ENCODE results near the gene CFAP20DC.
"Not testable (repeated sequence)": the region's sequence is repeated elsewhere in the genome, so short reads cannot be mapped to it uniquely, and the experiment has no call there.

The CFAP20DC gene

DNA sequence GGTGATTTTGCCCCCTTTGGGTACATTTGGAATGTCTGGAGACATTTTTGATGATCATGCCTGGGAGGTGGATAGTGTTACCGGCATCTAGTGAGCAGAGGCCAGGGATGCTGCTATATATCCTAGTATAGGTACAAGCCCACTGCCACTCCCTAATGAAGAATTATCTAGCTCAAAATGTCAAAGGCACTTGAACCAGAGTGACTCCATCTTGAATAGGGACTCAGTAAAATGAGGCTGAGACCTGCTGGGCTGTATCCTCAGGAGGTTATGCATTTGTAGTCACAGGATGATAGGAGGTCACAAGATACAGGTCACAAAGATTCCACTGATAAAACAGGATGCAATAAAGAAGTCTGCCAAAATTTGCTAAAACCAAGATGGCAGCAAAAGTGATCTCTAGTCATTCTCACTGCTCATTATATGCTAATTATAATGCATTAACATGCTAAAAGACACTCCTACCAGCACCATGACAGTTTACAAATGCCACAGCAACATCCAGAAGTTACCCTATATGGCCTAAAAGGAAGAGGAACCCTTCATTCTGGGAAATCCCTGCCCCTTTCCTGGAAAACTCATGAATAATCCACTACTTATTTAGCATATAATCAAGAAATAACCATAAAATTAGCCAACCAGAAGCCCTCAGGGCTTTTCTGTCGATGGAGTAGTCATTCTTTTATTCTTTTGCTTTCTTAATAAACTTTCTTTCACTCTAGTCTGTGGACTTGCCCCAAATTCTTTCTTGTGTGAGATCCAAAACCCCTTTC, 343.2 kb downstream of the CFAP20DC start:
- H3K79me2 ChIP-seq (ENCODE audit: insufficient read depth, low read depth), result no peaks in the 10 kb centered on the region
- no peaks in the 10 kb centered on the region for H3K36me3 ChIP-seq (ENCODE audit: insufficient read depth)
- TF ChIP-seq, protein P1, sequence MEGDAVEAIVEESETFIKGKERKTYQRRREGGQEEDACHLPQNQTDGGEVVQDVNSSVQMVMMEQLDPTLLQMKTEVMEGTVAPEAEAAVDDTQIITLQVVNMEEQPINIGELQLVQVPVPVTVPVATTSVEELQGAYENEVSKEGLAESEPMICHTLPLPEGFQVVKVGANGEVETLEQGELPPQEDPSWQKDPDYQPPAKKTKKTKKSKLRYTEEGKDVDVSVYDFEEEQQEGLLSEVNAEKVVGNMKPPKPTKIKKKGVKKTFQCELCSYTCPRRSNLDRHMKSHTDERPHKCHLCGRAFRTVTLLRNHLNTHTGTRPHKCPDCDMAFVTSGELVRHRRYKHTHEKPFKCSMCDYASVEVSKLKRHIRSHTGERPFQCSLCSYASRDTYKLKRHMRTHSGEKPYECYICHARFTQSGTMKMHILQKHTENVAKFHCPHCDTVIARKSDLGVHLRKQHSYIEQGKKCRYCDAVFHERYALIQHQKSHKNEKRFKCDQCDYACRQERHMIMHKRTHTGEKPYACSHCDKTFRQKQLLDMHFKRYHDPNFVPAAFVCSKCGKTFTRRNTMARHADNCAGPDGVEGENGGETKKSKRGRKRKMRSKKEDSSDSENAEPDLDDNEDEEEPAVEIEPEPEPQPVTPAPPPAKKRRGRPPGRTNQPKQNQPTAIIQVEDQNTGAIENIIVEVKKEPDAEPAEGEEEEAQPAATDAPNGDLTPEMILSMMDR (conservative IDR thresholded peaks at IDR 0.05; ENCODE audit: low read depth, low read length), result no peak
- no peak overlapping the region for H3K9ac ChIP-seq
- no peaks in the 10 kb centered on the region for H3K4me1 ChIP-seq (ENCODE audit: low read depth, poor library complexity, severe bottlenecking)
- no peak overlapping the region for H3K4me3 ChIP-seq (IDR thresholded peaks at IDR 0.05; ENCODE audit: insufficient read depth, low read depth, low read length)
- no peaks in the 10 kb centered on the region for H3K27me3 ChIP-seq (ENCODE audit: insufficient read depth, low read depth)
- H3K4me2 ChIP-seq, result no peak overlapping the region
- H2AFZ ChIP-seq (ENCODE audit: low read depth), result no peak overlapping the region
- no peak overlapping the region for H3K27ac ChIP-seq
- H4K20me1 ChIP-seq (ENCODE audit: insufficient read depth), result no peaks in the 10 kb centered on the region

DNA sequence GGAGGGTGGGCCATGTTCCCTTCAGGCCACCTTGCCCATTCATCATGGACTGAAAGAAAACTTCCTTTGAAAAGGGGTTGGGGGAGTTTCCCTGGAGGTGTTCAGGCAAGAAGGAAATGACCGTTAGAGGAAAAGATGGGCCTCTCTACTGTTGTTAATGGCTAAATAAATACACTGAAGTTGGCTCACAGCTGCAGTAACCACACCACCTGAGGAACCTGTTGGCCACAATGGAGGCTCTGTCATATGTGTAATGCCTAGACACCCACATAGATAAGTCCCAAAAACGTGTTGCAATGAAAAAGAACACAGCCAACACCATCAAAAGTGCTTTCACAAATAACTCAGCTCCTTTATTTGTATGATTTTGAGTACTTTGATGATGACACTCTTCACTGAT, 345.1 kb downstream of the CFAP20DC start:
- no peak overlapping the region for H3K4me3 ChIP-seq (IDR thresholded peaks at IDR 0.05; ENCODE audit: insufficient read depth, low read depth, low read length)

DNA sequence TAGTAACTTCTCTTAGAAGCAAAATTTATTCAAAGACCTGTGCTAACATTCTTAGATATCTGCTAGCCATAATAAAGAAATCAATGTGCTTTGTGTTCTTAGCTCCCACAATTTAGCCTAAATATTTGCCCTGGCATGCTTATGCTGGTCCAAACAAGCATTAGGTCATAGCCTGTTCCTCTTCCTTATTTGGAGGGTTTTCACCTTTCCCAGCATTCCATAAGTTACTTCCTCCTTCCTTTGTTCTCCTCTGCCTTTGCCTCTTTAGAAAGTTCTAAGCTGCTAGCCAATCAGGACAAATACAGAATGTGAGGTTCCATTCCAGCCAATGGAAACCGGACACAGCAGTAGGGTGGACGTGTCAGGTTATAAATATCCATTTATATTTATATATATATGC, 345.5 kb downstream of the CFAP20DC start:
- H3K4me1 ChIP-seq (ENCODE audit: low read depth, poor library complexity, severe bottlenecking); H3K27me3 ChIP-seq (ENCODE audit: insufficient read depth, low read depth); H3K27ac ChIP-seq; H3K4me3 ChIP-seq (IDR thresholded peaks at IDR 0.05; ENCODE audit: insufficient read depth, low read depth, low read length); H3K4me2 ChIP-seq; H2AFZ ChIP-seq (ENCODE audit: low read depth); H3K9ac ChIP-seq; H4K20me1 ChIP-seq (ENCODE audit: insufficient read depth); H3K79me2 ChIP-seq (ENCODE audit: insufficient read depth, low read depth); H3K36me3 ChIP-seq (ENCODE audit: insufficient read depth): not testable (repeated sequence)

More for the DNA sequence above, 345.1 kb downstream of the CFAP20DC start:
- H2AFZ ChIP-seq (ENCODE audit: low read depth), result no peak overlapping the region
- no peaks in the 10 kb centered on the region for H3K27me3 ChIP-seq (ENCODE audit: insufficient read depth, low read depth)
- no peak overlapping the region for H3K9ac ChIP-seq
- no peaks in the 10 kb centered on the region for H3K79me2 ChIP-seq (ENCODE audit: insufficient read depth, low read depth)
- H3K27ac ChIP-seq, result no peak overlapping the region
- H4K20me1 ChIP-seq (ENCODE audit: insufficient read depth), result no peaks in the 10 kb centered on the region
- H3K4me2 ChIP-seq, result no peak overlapping the region
- TF ChIP-seq, protein P1 (conservative IDR thresholded peaks at IDR 0.05; ENCODE audit: low read depth, low read length), result no peak
- H3K4me1 ChIP-seq (ENCODE audit: low read depth, poor library complexity, severe bottlenecking), result no peaks in the 10 kb centered on the region
- H3K36me3 ChIP-seq (ENCODE audit: insufficient read depth), result no peaks in the 10 kb centered on the region

DNA sequence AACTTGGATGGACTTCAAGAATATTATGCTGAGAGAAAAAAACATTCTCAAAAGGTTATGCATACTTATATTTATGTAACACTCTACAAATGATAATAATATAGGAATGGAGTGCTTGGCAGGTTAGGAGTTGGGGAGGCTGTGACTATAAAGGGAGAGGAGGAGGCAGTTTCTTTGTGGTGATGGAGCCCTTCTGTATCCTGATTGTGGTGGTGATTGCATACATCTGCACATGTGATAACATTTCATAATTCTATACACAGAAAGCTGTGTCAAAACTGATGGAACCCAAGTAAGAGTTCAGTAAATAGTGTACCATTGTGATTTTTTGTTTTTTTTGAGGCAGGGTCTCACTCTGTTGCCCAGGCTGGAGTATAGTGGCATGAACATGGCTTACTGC, 351.6 kb downstream of the CFAP20DC start:
- Histone ChIP-seq H3K79me2 (ENCODE audit: insufficient read depth, low read depth) (no peaks in the 10 kb centered on the region), H3K4me3 (IDR thresholded peaks at IDR 0.05; ENCODE audit: insufficient read depth, low read depth, low read length) (no peak overlapping the region), H3K27me3 (ENCODE audit: insufficient read depth, low read depth) (no peaks in the 10 kb centered on the region), H3K4me2 (no peak overlapping the region), H3K9ac (no peak overlapping the region), H2AFZ (ENCODE audit: low read depth) (no peak overlapping the region), H3K4me1 (ENCODE audit: low read depth, poor library complexity, severe bottlenecking) (no peaks in the 10 kb centered on the region), H4K20me1 (ENCODE audit: insufficient read depth) (no peaks in the 10 kb centered on the region), H3K27ac (no peak overlapping the region), H3K36me3 (ENCODE audit: insufficient read depth) (no peaks in the 10 kb centered on the region)
- TF ChIP-seq, protein P1 (conservative IDR thresholded peaks at IDR 0.05; ENCODE audit: low read depth, low read length), result no peak

DNA sequence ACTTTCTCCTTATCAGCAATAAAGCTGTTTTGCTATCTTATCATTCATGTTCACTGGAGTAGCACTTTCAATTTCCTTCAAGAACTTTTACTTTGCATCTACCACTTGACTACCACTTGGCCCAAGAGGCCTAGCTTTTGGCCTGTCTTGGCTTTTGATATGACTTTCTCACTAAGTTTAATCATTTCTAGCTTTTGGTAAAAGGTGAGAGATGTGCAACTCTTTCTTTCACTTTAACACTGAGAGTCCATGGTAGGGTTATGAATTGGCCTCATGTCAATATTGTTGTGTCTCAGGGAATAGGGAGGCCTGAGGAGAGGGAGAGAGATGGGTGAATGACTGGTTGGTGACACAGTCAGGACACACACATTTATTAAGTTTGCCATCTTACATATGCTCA, 352.3 kb downstream of the CFAP20DC start:
- TF ChIP-seq, protein P1 (conservative IDR thresholded peaks at IDR 0.05; ENCODE audit: low read depth, low read length), result no peak
- H3K27me3 ChIP-seq (ENCODE audit: insufficient read depth, low read depth), result no peaks in the 10 kb centered on the region
- no peak overlapping the region for H3K4me2 ChIP-seq
- H3K4me3 ChIP-seq (IDR thresholded peaks at IDR 0.05; ENCODE audit: insufficient read depth, low read depth, low read length), result no peak overlapping the region
- H3K36me3 ChIP-seq (ENCODE audit: insufficient read depth), result no peaks in the 10 kb centered on the region
- no peaks in the 10 kb centered on the region for H3K79me2 ChIP-seq (ENCODE audit: insufficient read depth, low read depth)
- H4K20me1 ChIP-seq (ENCODE audit: insufficient read depth), result no peaks in the 10 kb centered on the region
- no peak overlapping the region for H3K27ac ChIP-seq
- no peaks in the 10 kb centered on the region for H3K4me1 ChIP-seq (ENCODE audit: low read depth, poor library complexity, severe bottlenecking)
- H3K9ac ChIP-seq, result no peak overlapping the region
- H2AFZ ChIP-seq (ENCODE audit: low read depth), result no peak overlapping the region

DNA sequence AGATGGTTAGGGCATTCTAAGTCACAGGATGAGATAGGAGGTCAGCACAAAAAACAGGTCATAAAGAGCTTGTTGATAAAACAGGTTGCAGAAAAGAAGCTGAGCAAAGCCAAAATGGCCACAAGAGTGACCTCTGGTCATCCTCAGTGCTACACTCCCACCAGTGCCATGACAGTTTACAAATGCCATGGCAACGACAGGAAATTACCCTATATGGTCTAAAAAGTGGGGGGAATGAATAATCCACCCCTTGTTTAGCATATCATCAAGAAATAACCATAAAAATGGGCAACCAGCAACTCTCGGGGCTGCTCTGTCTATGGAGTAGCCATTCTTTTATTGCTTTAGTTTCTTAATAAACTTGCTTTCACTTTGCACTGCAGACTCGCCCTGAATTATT, 353.0 kb downstream of the CFAP20DC start:
- not testable (repeated sequence) for H3K36me3 ChIP-seq (ENCODE audit: insufficient read depth); H3K4me1 ChIP-seq (ENCODE audit: low read depth, poor library complexity, severe bottlenecking); H3K27ac ChIP-seq; H3K79me2 ChIP-seq (ENCODE audit: insufficient read depth, low read depth); H3K4me3 ChIP-seq (IDR thresholded peaks at IDR 0.05; ENCODE audit: insufficient read depth, low read depth, low read length); H3K4me2 ChIP-seq; H2AFZ ChIP-seq (ENCODE audit: low read depth); H4K20me1 ChIP-seq (ENCODE audit: insufficient read depth); H3K9ac ChIP-seq; H3K27me3 ChIP-seq (ENCODE audit: insufficient read depth, low read depth)
